CD14-positive monocyte (primary cell): ENCODE data around the gene SAMD14. TPM values are rescaled to one million over a fixed set of nuclear protein-coding genes. Genes with fewer than 3 reads are reported as not detected.

Source experiments
- DNase-seq, 3 donors: peaks; one replicate each; pipeline ENCODE4 v3.0.0-alpha.2; 2011 to 2022
- H2AFZ ChIP-seq: 2 replicates; pipeline ENCODE4 v1.6.0; 2012; ENCODE audit warnings: mild to moderate bottlenecking, low read depth, low read length, inconsistent platforms; ENCODE audit not compliant: insufficient read depth, poor library complexity, severe bottlenecking
- H3K27ac ChIP-seq, 2 donors: 1 replicate in 1 of 2; 2 replicates in 1 of 2; pipeline ENCODE4 v1.5.1; 2012 to 2013; ENCODE audit warnings: low read length in 2 of 2, control low read depth in 1 of 2, inconsistent platforms in 1 of 2, low read depth in 1 of 2, mild to moderate bottlenecking in 1 of 2
- H3K27me3 ChIP-seq, 2 donors: one replicate each; pipeline versions ENCODE4 v1.6.0 to v1.6.1; 2011 to 2013; ENCODE audit warnings: low read length in 2 of 2; ENCODE audit not compliant: control insufficient read depth in 2 of 2, insufficient read depth in 2 of 2
- H3K36me3 ChIP-seq, 2 donors: replicated peaks in 1 of 2; 1 replicate in 1 of 2; 2 replicates in 1 of 2; pipeline versions ENCODE4 v1.5.1 to v1.6.1; 2012 to 2013; ENCODE audit warnings: low read length in 2 of 2, control low read depth in 1 of 2, inconsistent platforms in 1 of 2, mild to moderate bottlenecking in 1 of 2; ENCODE audit not compliant: insufficient read depth in 2 of 2, control insufficient read depth in 1 of 2
- H3K4me1 ChIP-seq, 2 donors: 1 replicate in 1 of 2; 2 replicates in 1 of 2; pipeline versions ENCODE4 v1.5.1 to v1.6.1; 2012 to 2013; ENCODE audit warnings: low read length in 2 of 2, control low read depth in 1 of 2, inconsistent platforms in 1 of 2, mild to moderate bottlenecking in 1 of 2, moderate library complexity in 1 of 2; ENCODE audit not compliant: insufficient read depth in 2 of 2, control insufficient read depth in 1 of 2
- H3K4me2 ChIP-seq: replicated peaks from 2 replicates; pipeline ENCODE3; 2012; ENCODE audit warnings: low read length, moderate library complexity, mild to moderate bottlenecking; ENCODE audit not compliant: poor library complexity, severe bottlenecking; ENCODE audit errors: extremely low read depth
- H3K4me3 ChIP-seq, 3 experiments: fragments of 200-600 bp in 1 of 3; sonication (generic) in 1 of 3; replicated peaks in 1 of 3; 1 replicate in 2 of 3; 2 replicates in 1 of 3; pipeline ENCODE4 v1.5.1; 2011 to 2013; ENCODE audit warnings: low read length in 3 of 3, mild to moderate bottlenecking in 3 of 3, control low read depth in 2 of 3, low read depth in 2 of 3, inconsistent platforms in 1 of 3, moderate library complexity in 1 of 3
- H3K79me2 ChIP-seq: 2 replicates; pipeline ENCODE4 v1.6.0; 2012; ENCODE audit warnings: mild to moderate bottlenecking, control low read depth, inconsistent platforms, low read length, moderate library complexity; ENCODE audit not compliant: insufficient read depth
- H3K9ac ChIP-seq: 2 replicates; pipeline ENCODE4 v1.6.0; 2017; ENCODE audit warnings: low read length, mild to moderate bottlenecking; ENCODE audit not compliant: insufficient read depth, poor library complexity, severe bottlenecking
- H3K9me3 ChIP-seq, 2 donors: replicated peaks in 1 of 2; 1 replicate in 1 of 2; 2 replicates in 1 of 2; pipeline versions ENCODE4 v1.5.1 to v1.6.1; 2012 to 2013; ENCODE audit warnings: low read length in 2 of 2, control low read depth in 1 of 2; ENCODE audit not compliant: control insufficient read depth in 1 of 2, insufficient read depth in 1 of 2
- H4K20me1 ChIP-seq: 2 replicates; pipeline ENCODE4 v1.6.0; 2012; ENCODE audit warnings: mild to moderate bottlenecking, low read length, control low read depth, moderate library complexity; ENCODE audit not compliant: insufficient read depth
- H3K27ac Mint-ChIP-seq, 7 donors: one replicate each; pipeline ENCODE4 v1.8.0; 2020; ENCODE audit warnings: mild to moderate bottlenecking in 7 of 7, mixed read lengths in 7 of 7, moderate library complexity in 6 of 7, inconsistent platforms in 2 of 7
- H3K27me3 Mint-ChIP-seq, 3 donors: one replicate each; pipeline ENCODE4 v1.8.0; 2021 to 2022; ENCODE audit warnings: low read depth in 3 of 3, mild to moderate bottlenecking in 3 of 3, mixed read lengths in 3 of 3, moderate library complexity in 3 of 3, inconsistent platforms in 1 of 3
- H3K36me3 Mint-ChIP-seq, 2 donors: one replicate each; pipeline ENCODE4 v1.8.0; 2020; ENCODE audit warnings: mixed read lengths in 2 of 2, inconsistent platforms in 1 of 2, mild to moderate bottlenecking in 1 of 2
- H3K4me1 Mint-ChIP-seq: one replicate; pipeline ENCODE4 v1.8.0; 2020; ENCODE audit warnings: mild to moderate bottlenecking, mixed read lengths
- H3K4me3 Mint-ChIP-seq, 2 donors: one replicate each; pipeline ENCODE4 v1.8.0; 2020; ENCODE audit warnings: mild to moderate bottlenecking in 2 of 2, mixed read lengths in 2 of 2, moderate library complexity in 1 of 2
- H3K9me3 Mint-ChIP-seq, 7 donors: one replicate each; pipeline ENCODE4 v1.8.0; 2020 to 2022; ENCODE audit warnings: mixed read lengths in 7 of 7, mild to moderate bottlenecking in 6 of 7, moderate library complexity in 6 of 7, inconsistent platforms in 2 of 7
- CTCF ChIP-seq: fragments of 200-600 bp; IDR thresholded peaks from one replicate; pipeline ENCODE4 v1.8.0; 2022; ENCODE audit warnings: antibody characterized with exemption, mild to moderate bottlenecking
- WGBS: methylation state at CpG from one replicate; pipeline ENCODE4 v1.1.5; 2013; ENCODE audit warnings: missing lambda C conversion rate; ENCODE audit not compliant: insufficient coverage; 5-methylcytosine and 5-hydroxymethylcytosine counted together
- intact Hi-C, 2 donors: fragments of 100-400 bp; cut with micrococcal nuclease; formaldehyde crosslinking; loops; one replicate each; pipeline versions ENCODE4 v1.15.0 to v1.15.1; 2023
- polyA plus RNA-seq, 3 donors: library from polyadenylated mRNA; depleted of rRNA in 1 of 3; unstranded in 2 of 3; stranded (reverse) in 1 of 3; fragments of 300-500 nt in 2 of 3; fragments of >200 nt in 1 of 3; fragmentation: Illumina TruSeq in 2 of 3; gene quantifications; 1 replicate in 2 of 3; 2 replicates in 1 of 3; pipeline ENCODE4 v1.2.3, GENCODE V29; 2012 to 2021

The SAMD14 gene
- polyA plus RNA-seq, 3 donors = 0.09 TPM; not detected in 2

GRCh38 chr17:50157891-50158290 is 27.9 kb upstream of the SAMD14 start:
- Histone ChIP-seq H4K20me1 (peaks cover 15% of the 10 kb centered on the region), H3K4me3 (no peak overlapping the region), H3K9me3 (no peaks in the 10 kb centered on the region), H3K36me3 (no peaks in the 10 kb centered on the region), H3K79me2 (peaks cover 4% of the 10 kb centered on the region), H3K9ac (no peak overlapping the region), H3K4me1 (peaks cover 41 to 47% of the 10 kb centered on the region in 2 donors), H3K27ac (no peak overlapping the region), H2AFZ (no peak overlapping the region), H3K27me3 (peaks cover 4 to 9% of the 10 kb centered on the region in 2 donors), H3K4me2 (no peak overlapping the region)
- Mint-ChIP-seq H3K27ac (no peak overlapping the region), H3K27me3 (peaks cover 7 to 27% (median 12%) of the 10 kb centered on the region in 3 donors), H3K36me3 (no peaks in the 10 kb centered on the region), H3K9me3 (peaks cover 0 to 4% (median 0%) of the 10 kb centered on the region in 7 donors), H3K4me1 (peaks cover 44% of the 10 kb centered on the region), H3K4me3 (no peak overlapping the region)
- no peak for TF ChIP-seq CTCF
- DNase-seq = no peak
- intact Hi-C loops = no loop called here
- WGBS = 80% methylated on average over 3 of the region's 4 CpGs

- Mint-ChIP-seq H3K9me3 (no peaks in the 10 kb centered on the region), H3K4me1 (peaks cover 40% of the 10 kb centered on the region), H3K27ac (peak overlapping the region in 1 of 7 donors; percentile 72), H3K4me3 (peak overlapping the region in 1 of 2 donors; percentile 35), H3K36me3 (no peaks in the 10 kb centered on the region), H3K27me3 (peaks cover 0 to 13% (median 4%) of the 10 kb centered on the region in 3 donors)
- no peaks in the 10 kb centered on the region for H3K36me3 ChIP-seq
- no peak for TF ChIP-seq CTCF
- no peak overlapping the region for H3K9ac ChIP-seq
- peak overlapping the region in 1 of 3 experiments; percentile 21 for H3K4me3 ChIP-seq
- peaks cover 25% of the 10 kb centered on the region for H3K79me2 ChIP-seq
- H3K27me3 ChIP-seq = peaks cover 0 to under 1% of the 10 kb centered on the region in 2 donors
- peaks cover 22% of the 10 kb centered on the region for H4K20me1 ChIP-seq
- no peaks in the 10 kb centered on the region for H3K9me3 ChIP-seq
- H3K4me2 ChIP-seq = peak overlapping the region; percentile 28
- no peak for DNase-seq
- intact Hi-C loops = no loop called here
- no peak overlapping the region for H2AFZ ChIP-seq
- peaks cover 41 to 49% of the 10 kb centered on the region in 2 donors for H3K4me1 ChIP-seq
- 0% methylated on average over 1 of the region's 8 CpGs for WGBS
- H3K27ac ChIP-seq = no peak overlapping the region
These were observed 25.3 kb upstream of the SAMD14 start for GRCh38 chr17:50155115-50155819.
